Esophagus muscularis mucosa (tissue), 4 donors: ENCODE measurements around the gene WNK1. TPM values are rescaled to one million over a fixed set of nuclear protein-coding genes. Genes with fewer than 3 reads are reported as not detected.

Experiments
- DNase-seq: peaks from one replicate; pipeline ENCODE4 v3.0.0-alpha.2; 2017; ENCODE audit errors: extremely low spot score
- H3K27ac ChIP-seq, 4 donors: fragments of 200-600 bp; sonication (generic); replicated peaks in 1 of 4; 1 replicate in 3 of 4; 2 replicates in 1 of 4; pipeline ENCODE4 v1.5.1; 2016 to 2019; ENCODE audit warnings: mild to moderate bottlenecking in 1 of 4
- H3K27me3 ChIP-seq, 4 donors: fragments of 200-600 bp; sonication (generic); one replicate each; pipeline versions ENCODE4 v1.5.1 to v1.6.0; 2016 to 2019
- H3K36me3 ChIP-seq, 4 donors: fragments of 200-600 bp; sonication (generic); one replicate each; pipeline ENCODE4 v1.5.1; 2016 to 2019
- H3K4me1 ChIP-seq, 4 donors: fragments of 200-600 bp; sonication (generic); one replicate each; pipeline ENCODE4 v1.5.1; 2016 to 2019
- H3K4me3 ChIP-seq, 4 donors: fragments of 200-600 bp; sonication (generic); 1 replicate in 2 of 4; 2 replicates in 2 of 4; pipeline ENCODE4 v1.5.1; 2016 to 2019; ENCODE audit warnings: mild to moderate bottlenecking in 4 of 4, moderate library complexity in 1 of 4
- H3K9me3 ChIP-seq, 4 donors: fragments of 200-600 bp; sonication (generic); 1 replicate in 3 of 4; 2 replicates in 1 of 4; pipeline ENCODE4 v1.5.1; 2016 to 2019
- EP300 ChIP-seq: sonication (generic); formaldehyde crosslinking; IDR thresholded peaks from one replicate; pipeline ENCODE4 v1.6.1; 2017; ENCODE audit warnings: antibody characterized with exemption
- POLR2A ChIP-seq: fragments of 450-650 bp; IDR thresholded peaks from one replicate; pipeline ENCODE4 v1.6.1; 2017; ENCODE audit warnings: antibody characterized with exemption, moderate library complexity, mild to moderate bottlenecking, low read depth
- POLR2AphosphoS5 ChIP-seq, 2 donors: sonication (generic); formaldehyde crosslinking; IDR thresholded peaks; one replicate each; pipeline ENCODE4 v1.6.1; 2017; ENCODE audit warnings: antibody characterized with exemption in 2 of 2
- WGBS: methylation state at CpG from one replicate; pipeline ENCODE4 v1.1.5; 2018; 5-methylcytosine and 5-hydroxymethylcytosine counted together
- intact Hi-C: fragments of 100-400 bp; cut with DNase I; formaldehyde crosslinking; loops from one replicate; pipeline ENCODE4 v1.15.1; 2023
- total RNA-seq, 4 donors: library from RNA; depleted of rRNA; stranded (reverse); fragments of >200 nt; gene quantifications; one replicate each; pipeline versions ENCODE4 v1.1.0 to v1.2.1, GENCODE V29; 2016
- TF ChIP-seq, protein P1 (sequence below), 3 experiments: fragments of 200-600 bp in 2 of 3; fragments of 450-650 bp in 1 of 3; sonication (generic) in 2 of 3; IDR thresholded peaks; one replicate each; pipeline ENCODE4 v1.5.1; 2017 to 2019; ENCODE audit warnings: antibody characterized with exemption in 3 of 3, mild to moderate bottlenecking in 2 of 3, moderate library complexity in 1 of 3

The WNK1 gene
- total RNA-seq, 4 donors from 2014 or later, result 137 to 250 (median 158) TPM

GRCh38 chr12:828726-829395 is 76.5 kb downstream of the WNK1 start:
- Histone ChIP-seq H3K27ac (peak overlapping the region in 1 of 4 donors; percentile 26), H3K4me3 (no peak overlapping the region), H3K4me1 (peaks cover 8 to 34% (median 22%) of the 10 kb centered on the region in 4 donors), H3K27me3 (no peaks in the 10 kb centered on the region), H3K36me3 (peaks cover 0 to 50% (median 28%) of the 10 kb centered on the region in 4 donors), H3K9me3 (no peaks in the 10 kb centered on the region)
- TF ChIP-seq, protein P1, sequence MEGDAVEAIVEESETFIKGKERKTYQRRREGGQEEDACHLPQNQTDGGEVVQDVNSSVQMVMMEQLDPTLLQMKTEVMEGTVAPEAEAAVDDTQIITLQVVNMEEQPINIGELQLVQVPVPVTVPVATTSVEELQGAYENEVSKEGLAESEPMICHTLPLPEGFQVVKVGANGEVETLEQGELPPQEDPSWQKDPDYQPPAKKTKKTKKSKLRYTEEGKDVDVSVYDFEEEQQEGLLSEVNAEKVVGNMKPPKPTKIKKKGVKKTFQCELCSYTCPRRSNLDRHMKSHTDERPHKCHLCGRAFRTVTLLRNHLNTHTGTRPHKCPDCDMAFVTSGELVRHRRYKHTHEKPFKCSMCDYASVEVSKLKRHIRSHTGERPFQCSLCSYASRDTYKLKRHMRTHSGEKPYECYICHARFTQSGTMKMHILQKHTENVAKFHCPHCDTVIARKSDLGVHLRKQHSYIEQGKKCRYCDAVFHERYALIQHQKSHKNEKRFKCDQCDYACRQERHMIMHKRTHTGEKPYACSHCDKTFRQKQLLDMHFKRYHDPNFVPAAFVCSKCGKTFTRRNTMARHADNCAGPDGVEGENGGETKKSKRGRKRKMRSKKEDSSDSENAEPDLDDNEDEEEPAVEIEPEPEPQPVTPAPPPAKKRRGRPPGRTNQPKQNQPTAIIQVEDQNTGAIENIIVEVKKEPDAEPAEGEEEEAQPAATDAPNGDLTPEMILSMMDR (IDR thresholded peaks at IDR 0.05), result no peak
- TF ChIP-seq POLR2AphosphoS5 (IDR thresholded peaks at IDR 0.05), result no peak
- TF ChIP-seq EP300, result no peak
- no peak for TF ChIP-seq POLR2A
- intact Hi-C loops, result no loop called here
- DNase-seq, result no peak

DNA sequence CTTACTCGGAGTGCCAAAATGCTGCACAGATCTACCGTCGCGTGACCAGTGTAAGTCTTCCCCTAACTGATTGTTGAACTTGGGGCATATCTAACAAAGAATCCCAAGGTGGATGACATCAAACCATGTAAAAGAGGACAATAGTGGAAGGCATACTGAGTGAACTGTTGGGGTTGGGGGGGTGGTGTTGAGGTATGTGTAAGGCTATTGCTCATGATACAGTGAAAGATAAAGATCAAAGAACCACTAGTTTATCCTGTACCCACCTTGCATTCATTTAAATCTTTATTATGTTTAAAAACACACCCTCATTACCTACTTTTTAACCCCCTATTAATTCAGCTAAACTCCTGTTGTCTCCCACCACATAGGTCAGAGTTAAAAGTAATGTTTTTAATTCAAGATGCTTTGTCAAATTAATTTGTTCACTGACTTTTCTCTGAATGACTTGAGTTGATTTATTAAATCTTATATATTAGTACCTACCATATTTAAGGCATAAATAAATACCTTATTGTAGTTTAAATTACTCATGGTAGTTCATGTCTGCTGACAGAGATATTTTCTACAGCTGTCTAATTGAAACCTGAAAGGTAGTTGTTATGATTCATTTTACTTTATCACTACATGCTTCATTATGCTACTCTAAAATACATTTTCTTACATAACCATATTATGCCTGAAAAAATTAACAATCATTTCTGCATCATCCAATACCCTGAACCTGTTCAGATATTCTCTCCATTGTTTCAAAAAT is 77.9 kb downstream of the WNK1 start:
- no peaks in the 10 kb centered on the region for H3K27me3 ChIP-seq
- TF ChIP-seq POLR2AphosphoS5 (IDR thresholded peaks at IDR 0.05) (no peak), EP300 (no peak), POLR2A (no peak)
- TF ChIP-seq, protein P1 (IDR thresholded peaks at IDR 0.05), result no peak
- no peak overlapping the region for H3K4me3 ChIP-seq
- no peak for DNase-seq
- no peak overlapping the region for H3K27ac ChIP-seq
- no peaks in the 10 kb centered on the region for H3K9me3 ChIP-seq
- H3K4me1 ChIP-seq, result peaks cover 8 to 36% (median 22%) of the 10 kb centered on the region in 4 donors
- intact Hi-C loops, result no loop called here
- H3K36me3 ChIP-seq, result peaks cover 0 to 56% (median 29%) of the 10 kb centered on the region in 4 donors
- WGBS, result 100% methylated on average over 4 of the region's 4 CpGs

DNA sequence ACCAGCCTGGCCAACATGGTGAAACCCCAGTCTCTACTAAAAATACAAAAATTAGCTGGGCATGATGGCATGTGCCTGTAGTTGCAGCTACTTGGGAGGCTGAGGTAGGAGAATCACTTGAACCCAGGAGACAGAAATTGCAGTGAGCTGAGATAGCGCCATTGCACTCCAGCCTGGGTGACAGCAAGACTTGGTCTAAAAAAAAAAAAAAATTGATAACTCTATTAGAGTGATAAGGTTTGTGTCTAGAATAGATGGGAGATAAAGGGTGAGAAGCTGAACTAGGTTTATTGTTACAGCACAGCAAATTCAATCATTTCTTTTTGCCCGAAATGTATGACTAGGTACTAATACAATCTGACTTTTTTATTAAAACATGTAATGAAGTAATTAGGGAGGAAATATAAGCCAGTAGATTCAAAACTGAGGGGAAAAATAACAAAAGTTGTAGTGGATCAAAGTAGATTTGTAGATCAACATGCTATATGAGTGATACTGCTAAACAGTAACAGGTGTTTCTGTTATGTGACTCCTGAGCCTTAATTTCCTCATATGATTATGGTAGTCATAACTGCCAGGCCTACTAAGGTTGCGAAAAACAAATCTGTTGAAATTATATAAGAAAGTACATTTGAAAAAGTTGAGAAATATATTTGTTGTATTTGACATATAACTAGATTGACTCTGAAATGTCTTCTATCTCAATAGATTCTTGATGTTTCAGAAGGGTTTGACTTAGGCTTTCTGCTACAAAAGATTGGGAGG is 83.6 kb downstream of the WNK1 start:
- Histone ChIP-seq H3K4me3 (no peak overlapping the region), H3K27me3 (no peaks in the 10 kb centered on the region), H3K36me3 (peaks cover 0 to 25% (median 8%) of the 10 kb centered on the region in 4 donors), H3K27ac (no peak overlapping the region), H3K9me3 (no peaks in the 10 kb centered on the region), H3K4me1 (peaks cover 0 to 12% (median 5%) of the 10 kb centered on the region in 4 donors)
- DNase-seq, result no peak
- TF ChIP-seq, protein P1 (IDR thresholded peaks at IDR 0.05), result no peak
- no peak for TF ChIP-seq EP300
- intact Hi-C loops, result no loop called here
- 90% methylated on average over 3 of the region's 3 CpGs for WGBS

GRCh38 chr12:836952-837351 is 84.6 kb downstream of the WNK1 start:
- TF ChIP-seq POLR2AphosphoS5 (IDR thresholded peaks at IDR 0.05) (no peak), EP300 (no peak), POLR2A (no peak)
- TF ChIP-seq, protein P1 (IDR thresholded peaks at IDR 0.05), result no peak
- Histone ChIP-seq H3K4me1 (peaks cover 0 to 19% (median 5%) of the 10 kb centered on the region in 4 donors), H3K4me3 (no peak overlapping the region), H3K27me3 (no peaks in the 10 kb centered on the region), H3K27ac (no peak overlapping the region), H3K9me3 (no peaks in the 10 kb centered on the region), H3K36me3 (peaks cover 0 to 24% (median 6%) of the 10 kb centered on the region in 4 donors)
- 94% methylated on average over 6 of the region's 6 CpGs for WGBS
- intact Hi-C loops, result no loop called here
- no peak for DNase-seq
